CD14-positive monocyte (primary cell): ENCODE data around the gene MPEG1. TPM values are rescaled to one million over a fixed set of nuclear protein-coding genes. Genes with fewer than 3 reads are reported as not detected.

Source experiments
- DNase-seq, 3 donors: peaks; one replicate each; pipeline ENCODE4 v3.0.0-alpha.2; 2011 to 2022
- H2AFZ ChIP-seq: 2 replicates; pipeline ENCODE4 v1.6.0; 2012; ENCODE audit warnings: mild to moderate bottlenecking, low read depth, low read length, inconsistent platforms; ENCODE audit not compliant: insufficient read depth, poor library complexity, severe bottlenecking
- H3K27ac ChIP-seq, 2 donors: 1 replicate in 1 of 2; 2 replicates in 1 of 2; pipeline ENCODE4 v1.5.1; 2012 to 2013; ENCODE audit warnings: low read length in 2 of 2, control low read depth in 1 of 2, inconsistent platforms in 1 of 2, low read depth in 1 of 2, mild to moderate bottlenecking in 1 of 2
- H3K27me3 ChIP-seq, 2 donors: one replicate each; pipeline versions ENCODE4 v1.6.0 to v1.6.1; 2011 to 2013; ENCODE audit warnings: low read length in 2 of 2; ENCODE audit not compliant: control insufficient read depth in 2 of 2, insufficient read depth in 2 of 2
- H3K36me3 ChIP-seq, 2 donors: replicated peaks in 1 of 2; 1 replicate in 1 of 2; 2 replicates in 1 of 2; pipeline versions ENCODE4 v1.5.1 to v1.6.1; 2012 to 2013; ENCODE audit warnings: low read length in 2 of 2, control low read depth in 1 of 2, inconsistent platforms in 1 of 2, mild to moderate bottlenecking in 1 of 2; ENCODE audit not compliant: insufficient read depth in 2 of 2, control insufficient read depth in 1 of 2
- H3K4me1 ChIP-seq, 2 donors: 1 replicate in 1 of 2; 2 replicates in 1 of 2; pipeline versions ENCODE4 v1.5.1 to v1.6.1; 2012 to 2013; ENCODE audit warnings: low read length in 2 of 2, control low read depth in 1 of 2, inconsistent platforms in 1 of 2, mild to moderate bottlenecking in 1 of 2, moderate library complexity in 1 of 2; ENCODE audit not compliant: insufficient read depth in 2 of 2, control insufficient read depth in 1 of 2
- H3K4me2 ChIP-seq: replicated peaks from 2 replicates; pipeline ENCODE3; 2012; ENCODE audit warnings: low read length, moderate library complexity, mild to moderate bottlenecking; ENCODE audit not compliant: poor library complexity, severe bottlenecking; ENCODE audit errors: extremely low read depth
- H3K4me3 ChIP-seq, 3 experiments: fragments of 200-600 bp in 1 of 3; sonication (generic) in 1 of 3; replicated peaks in 1 of 3; 1 replicate in 2 of 3; 2 replicates in 1 of 3; pipeline ENCODE4 v1.5.1; 2011 to 2013; ENCODE audit warnings: low read length in 3 of 3, mild to moderate bottlenecking in 3 of 3, control low read depth in 2 of 3, low read depth in 2 of 3, inconsistent platforms in 1 of 3, moderate library complexity in 1 of 3
- H3K79me2 ChIP-seq: 2 replicates; pipeline ENCODE4 v1.6.0; 2012; ENCODE audit warnings: mild to moderate bottlenecking, control low read depth, inconsistent platforms, low read length, moderate library complexity; ENCODE audit not compliant: insufficient read depth
- H3K9ac ChIP-seq: 2 replicates; pipeline ENCODE4 v1.6.0; 2017; ENCODE audit warnings: low read length, mild to moderate bottlenecking; ENCODE audit not compliant: insufficient read depth, poor library complexity, severe bottlenecking
- H3K9me3 ChIP-seq, 2 donors: replicated peaks in 1 of 2; 1 replicate in 1 of 2; 2 replicates in 1 of 2; pipeline versions ENCODE4 v1.5.1 to v1.6.1; 2012 to 2013; ENCODE audit warnings: low read length in 2 of 2, control low read depth in 1 of 2; ENCODE audit not compliant: control insufficient read depth in 1 of 2, insufficient read depth in 1 of 2
- H4K20me1 ChIP-seq: 2 replicates; pipeline ENCODE4 v1.6.0; 2012; ENCODE audit warnings: mild to moderate bottlenecking, low read length, control low read depth, moderate library complexity; ENCODE audit not compliant: insufficient read depth
- H3K27ac Mint-ChIP-seq, 7 donors: one replicate each; pipeline ENCODE4 v1.8.0; 2020; ENCODE audit warnings: mild to moderate bottlenecking in 7 of 7, mixed read lengths in 7 of 7, moderate library complexity in 6 of 7, inconsistent platforms in 2 of 7
- H3K27me3 Mint-ChIP-seq, 3 donors: one replicate each; pipeline ENCODE4 v1.8.0; 2021 to 2022; ENCODE audit warnings: low read depth in 3 of 3, mild to moderate bottlenecking in 3 of 3, mixed read lengths in 3 of 3, moderate library complexity in 3 of 3, inconsistent platforms in 1 of 3
- H3K36me3 Mint-ChIP-seq, 2 donors: one replicate each; pipeline ENCODE4 v1.8.0; 2020; ENCODE audit warnings: mixed read lengths in 2 of 2, inconsistent platforms in 1 of 2, mild to moderate bottlenecking in 1 of 2
- H3K4me1 Mint-ChIP-seq: one replicate; pipeline ENCODE4 v1.8.0; 2020; ENCODE audit warnings: mild to moderate bottlenecking, mixed read lengths
- H3K4me3 Mint-ChIP-seq, 2 donors: one replicate each; pipeline ENCODE4 v1.8.0; 2020; ENCODE audit warnings: mild to moderate bottlenecking in 2 of 2, mixed read lengths in 2 of 2, moderate library complexity in 1 of 2
- H3K9me3 Mint-ChIP-seq, 7 donors: one replicate each; pipeline ENCODE4 v1.8.0; 2020 to 2022; ENCODE audit warnings: mixed read lengths in 7 of 7, mild to moderate bottlenecking in 6 of 7, moderate library complexity in 6 of 7, inconsistent platforms in 2 of 7
- WGBS: methylation state at CpG from one replicate; pipeline ENCODE4 v1.1.5; 2013; ENCODE audit warnings: missing lambda C conversion rate; ENCODE audit not compliant: insufficient coverage; 5-methylcytosine and 5-hydroxymethylcytosine counted together
- intact Hi-C, 2 donors: fragments of 100-400 bp; cut with micrococcal nuclease; formaldehyde crosslinking; loops; one replicate each; pipeline versions ENCODE4 v1.15.0 to v1.15.1; 2023
- polyA plus RNA-seq, 3 donors: library from polyadenylated mRNA; depleted of rRNA in 1 of 3; unstranded in 2 of 3; stranded (reverse) in 1 of 3; fragments of 300-500 nt in 2 of 3; fragments of >200 nt in 1 of 3; fragmentation: Illumina TruSeq in 2 of 3; gene quantifications; 1 replicate in 2 of 3; 2 replicates in 1 of 3; pipeline ENCODE4 v1.2.3, GENCODE V29; 2012 to 2021
- TF ChIP-seq, protein P1 (sequence below): fragments of 200-600 bp; IDR thresholded peaks from one replicate; pipeline ENCODE4 v1.8.0; 2022; ENCODE audit warnings: antibody characterized with exemption, mild to moderate bottlenecking

The MPEG1 gene
- polyA plus RNA-seq, 3 donors = 273 to 971 (median 691) TPM

GRCh38 chr11:59218319-59218718 is 5.6 kb upstream of the MPEG1 start:
- Histone ChIP-seq H2AFZ (no peak overlapping the region), H3K36me3 (no peaks in the 10 kb centered on the region), H4K20me1 (no peaks in the 10 kb centered on the region), H3K27me3 (no peaks in the 10 kb centered on the region), H3K4me3 (peak overlapping the region in 1 of 3 experiments; percentile 15), H3K4me1 (peaks cover 97 to 98% of the 10 kb centered on the region in 2 donors), H3K9ac (peak overlapping the region; percentile 16), H3K79me2 (peaks cover 38% of the 10 kb centered on the region), H3K9me3 (no peaks in the 10 kb centered on the region), H3K4me2 (peak overlapping the region; percentile 35), H3K27ac (peak overlapping the region; percentile 93 to 98)
- DNase-seq = peak in 2 of 3 donors; percentile 43 to 53
- peak overlapping the region; percentile 97 to 99 (median 98) for H3K27ac Mint-ChIP-seq
- TF ChIP-seq, protein P1, sequence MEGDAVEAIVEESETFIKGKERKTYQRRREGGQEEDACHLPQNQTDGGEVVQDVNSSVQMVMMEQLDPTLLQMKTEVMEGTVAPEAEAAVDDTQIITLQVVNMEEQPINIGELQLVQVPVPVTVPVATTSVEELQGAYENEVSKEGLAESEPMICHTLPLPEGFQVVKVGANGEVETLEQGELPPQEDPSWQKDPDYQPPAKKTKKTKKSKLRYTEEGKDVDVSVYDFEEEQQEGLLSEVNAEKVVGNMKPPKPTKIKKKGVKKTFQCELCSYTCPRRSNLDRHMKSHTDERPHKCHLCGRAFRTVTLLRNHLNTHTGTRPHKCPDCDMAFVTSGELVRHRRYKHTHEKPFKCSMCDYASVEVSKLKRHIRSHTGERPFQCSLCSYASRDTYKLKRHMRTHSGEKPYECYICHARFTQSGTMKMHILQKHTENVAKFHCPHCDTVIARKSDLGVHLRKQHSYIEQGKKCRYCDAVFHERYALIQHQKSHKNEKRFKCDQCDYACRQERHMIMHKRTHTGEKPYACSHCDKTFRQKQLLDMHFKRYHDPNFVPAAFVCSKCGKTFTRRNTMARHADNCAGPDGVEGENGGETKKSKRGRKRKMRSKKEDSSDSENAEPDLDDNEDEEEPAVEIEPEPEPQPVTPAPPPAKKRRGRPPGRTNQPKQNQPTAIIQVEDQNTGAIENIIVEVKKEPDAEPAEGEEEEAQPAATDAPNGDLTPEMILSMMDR = no peak
- intact Hi-C loops = no loop called here
- H3K27me3 Mint-ChIP-seq = peaks cover 0 to 7% (median 1%) of the 10 kb centered on the region in 3 donors
- H3K4me3 Mint-ChIP-seq = peak overlapping the region in 1 of 2 donors; percentile 64
- peaks cover 93% of the 10 kb centered on the region for H3K4me1 Mint-ChIP-seq
- peaks cover 0 to 8% of the 10 kb centered on the region in 2 donors for H3K36me3 Mint-ChIP-seq
- H3K9me3 Mint-ChIP-seq = peaks cover 0 to 2% (median 0%) of the 10 kb centered on the region in 7 donors
- WGBS = 100% methylated on average over 1 of the region's 4 CpGs

- Histone ChIP-seq H3K9ac (peak overlapping the region; percentile 65), H3K36me3 (no peaks in the 10 kb centered on the region), H3K9me3 (no peaks in the 10 kb centered on the region), H3K4me2 (peak overlapping the region; percentile 63), H3K4me1 (peaks cover 90 to 97% of the 10 kb centered on the region in 2 donors), H3K4me3 (peak overlapping the region in 1 of 3 experiments; percentile 45), H2AFZ (no peak overlapping the region), H3K27me3 (no peaks in the 10 kb centered on the region), H4K20me1 (no peaks in the 10 kb centered on the region), H3K79me2 (peaks cover 52% of the 10 kb centered on the region), H3K27ac (peak overlapping the region; percentile 93 to 98)
- peak; percentile 92 to 98 (median 95) for DNase-seq
- Mint-ChIP-seq H3K4me3 (peak overlapping the region in 1 of 2 donors; percentile 67), H3K4me1 (peaks cover 88% of the 10 kb centered on the region), H3K9me3 (peaks cover 0 to 2% (median 0%) of the 10 kb centered on the region in 7 donors), H3K27ac (peak overlapping the region; percentile 97 to 99 (median 98)), H3K36me3 (peaks cover 2 to 14% of the 10 kb centered on the region in 2 donors), H3K27me3 (peaks cover 0 to 7% (median 1%) of the 10 kb centered on the region in 3 donors)
- TF ChIP-seq, protein P1 = no peak
- WGBS = 0% methylated on average over 3 of the region's 9 CpGs
- intact Hi-C loops = no loop called here
These were observed 4.2 kb upstream of the MPEG1 start for GRCh38 chr11:59216641-59217564.
